GM06990 (cell line): ENCODE results near the gene VPREB3.
A peak's percentile ranks its signal among the peaks of the same experiment; 100 is the strongest.

Experiments
- DNase-seq: peaks from one replicate; pipeline ENCODE4 v3.0.0-alpha.2; 2011; ENCODE audit not compliant: insufficient read length; ENCODE audit errors: extremely low read depth
- H3K27me3 ChIP-seq: replicated peaks from 2 replicates; pipeline ENCODE4 v1.6.0; 2011; ENCODE audit warnings: low read length; ENCODE audit not compliant: control insufficient read depth, insufficient read depth
- H3K36me3 ChIP-seq: 2 replicates; pipeline ENCODE4 v1.5.1; 2011; ENCODE audit warnings: low read length; ENCODE audit not compliant: control insufficient read depth, insufficient read depth
- H3K4me3 ChIP-seq: replicated peaks from 2 replicates; pipeline ENCODE4 v1.5.1; 2011; ENCODE audit warnings: low read depth, mild to moderate bottlenecking, control low read depth, low read length
- CTCF ChIP-seq: IDR thresholded peaks from 2 replicates; pipeline ENCODE4 v1.5.1; 2011; ENCODE audit warnings: low read length, control low read depth, mild to moderate bottlenecking, inconsistent platforms; ENCODE audit not compliant: insufficient read depth, poor library complexity, severe bottlenecking

The VPREB3 gene

GRCh38 chr22:23755711-23756110 is 1.5 kb upstream of the VPREB3 start:
- no peaks in the 10 kb centered on the region for H3K36me3 ChIP-seq
- no peak for TF ChIP-seq CTCF
- H3K4me3 ChIP-seq = no peak overlapping the region
- H3K27me3 ChIP-seq = no peaks in the 10 kb centered on the region
- DNase-seq = no peak

GRCh38 chr22:23754980-23755636 is 883 bp upstream of the VPREB3 start:
- Histone ChIP-seq H3K27me3 (no peaks in the 10 kb centered on the region), H3K36me3 (no peaks in the 10 kb centered on the region), H3K4me3 (no peak overlapping the region)
- no peak for TF ChIP-seq CTCF
- DNase-seq = no peak

- TF ChIP-seq CTCF = no peak
- Histone ChIP-seq H3K4me3 (peak overlapping the region; percentile 8), H3K27me3 (no peaks in the 10 kb centered on the region), H3K36me3 (no peaks in the 10 kb centered on the region)
- no peak for DNase-seq
Observed at GRCh38 chr22:23753385-23753784, 840 bp downstream of the VPREB3 start.

GRCh38 chr22:23752750-23753149 is 1.5 kb downstream of the VPREB3 start:
- Histone ChIP-seq H3K27me3 (no peaks in the 10 kb centered on the region), H3K36me3 (no peaks in the 10 kb centered on the region), H3K4me3 (peak overlapping the region; percentile 8; the same call in 1 of the 2 replicates)
- TF ChIP-seq CTCF = no peak
- DNase-seq = no peak

- Histone ChIP-seq H3K27me3 (no peaks in the 10 kb centered on the region), H3K4me3 (peak overlapping the region; percentile 80), H3K36me3 (no peaks in the 10 kb centered on the region)
- peak; percentile 78 for DNase-seq
- no peak for TF ChIP-seq CTCF
Observed at GRCh38 chr22:23752090-23752691, 2.0 kb downstream of the VPREB3 start.
